HG02840 (cell line): ENCODE results near the gene SLC38A10.

Experiments used
- ATAC-seq: cut with Tn5 transposase; IDR thresholded peaks from one replicate; pipeline ENCODE4 v1.9.1; 2021; ENCODE audit warnings: mild to moderate bottlenecking, moderate library complexity, moderate number of reproducible peaks; ENCODE audit not compliant: unreplicated experiment, low FRiP score

SLC38A10 gene

GRCh38 chr17:81301195-81302144 is 6.4 kb upstream of the SLC38A10 start:
- ATAC-seq, result no peak

- no peak for ATAC-seq
Observed at GRCh38 chr17:81300586-81301155, 5.6 kb upstream of the SLC38A10 start.

GRCh38 chr17:81299846-81300585 is 4.9 kb upstream of the SLC38A10 start:
- ATAC-seq, result no peak

GRCh38 chr17:81298991-81299738 is 4.1 kb upstream of the SLC38A10 start:
- ATAC-seq, result no peak

GRCh38 chr17:81298325-81298990 is 3.4 kb upstream of the SLC38A10 start:
- ATAC-seq, result no peak

GRCh38 chr17:81295676-81296381 is 722 bp upstream of the SLC38A10 start:
- no peak for ATAC-seq

GRCh38 chr17:81294512-81295030 is 536 bp downstream of the SLC38A10 start:
- no peak for ATAC-seq

- no peak for ATAC-seq
Observed at GRCh38 chr17:81292450-81292849, 2.7 kb downstream of the SLC38A10 start.

- ATAC-seq, result no peak
Observed at GRCh38 chr17:81291662-81292061, 3.4 kb downstream of the SLC38A10 start.

GRCh38 chr17:81290230-81290629 is 4.9 kb downstream of the SLC38A10 start:
- no peak for ATAC-seq

- ATAC-seq, result no peak
Observed at GRCh38 chr17:81289627-81290026, 5.5 kb downstream of the SLC38A10 start.

- ATAC-seq, result no peak
Observed at GRCh38 chr17:81288715-81289114, 6.4 kb downstream of the SLC38A10 start.

- no peak for ATAC-seq
Observed at GRCh38 chr17:81287741-81288430, 7.2 kb downstream of the SLC38A10 start.

GRCh38 chr17:81287152-81287551 is 8.0 kb downstream of the SLC38A10 start:
- ATAC-seq, result no peak

GRCh38 chr17:81286491-81287145 is 8.5 kb downstream of the SLC38A10 start:
- no peak for ATAC-seq

GRCh38 chr17:81285894-81286293 is 9.2 kb downstream of the SLC38A10 start:
- no peak for ATAC-seq

- ATAC-seq, result no peak
Observed at GRCh38 chr17:81285179-81285878, 9.8 kb downstream of the SLC38A10 start.
